ENCODE data around the gene C1QTNF6.

- TF ChIP-seq, protein P1, sequence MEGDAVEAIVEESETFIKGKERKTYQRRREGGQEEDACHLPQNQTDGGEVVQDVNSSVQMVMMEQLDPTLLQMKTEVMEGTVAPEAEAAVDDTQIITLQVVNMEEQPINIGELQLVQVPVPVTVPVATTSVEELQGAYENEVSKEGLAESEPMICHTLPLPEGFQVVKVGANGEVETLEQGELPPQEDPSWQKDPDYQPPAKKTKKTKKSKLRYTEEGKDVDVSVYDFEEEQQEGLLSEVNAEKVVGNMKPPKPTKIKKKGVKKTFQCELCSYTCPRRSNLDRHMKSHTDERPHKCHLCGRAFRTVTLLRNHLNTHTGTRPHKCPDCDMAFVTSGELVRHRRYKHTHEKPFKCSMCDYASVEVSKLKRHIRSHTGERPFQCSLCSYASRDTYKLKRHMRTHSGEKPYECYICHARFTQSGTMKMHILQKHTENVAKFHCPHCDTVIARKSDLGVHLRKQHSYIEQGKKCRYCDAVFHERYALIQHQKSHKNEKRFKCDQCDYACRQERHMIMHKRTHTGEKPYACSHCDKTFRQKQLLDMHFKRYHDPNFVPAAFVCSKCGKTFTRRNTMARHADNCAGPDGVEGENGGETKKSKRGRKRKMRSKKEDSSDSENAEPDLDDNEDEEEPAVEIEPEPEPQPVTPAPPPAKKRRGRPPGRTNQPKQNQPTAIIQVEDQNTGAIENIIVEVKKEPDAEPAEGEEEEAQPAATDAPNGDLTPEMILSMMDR (conservative IDR thresholded peaks at IDR 0.05), result no peak
- TF ChIP-seq EZH2 (IDR thresholded peaks at IDR 0.05; ENCODE audit: low read depth), result no peak
These were observed 30.3 kb upstream of the C1QTNF6 start for GRCh38 chr22:37218399-37218770.

All from PC-9 (cell line).